CD14-positive monocyte (primary cell): ENCODE results near the gene S100A1. TPM values are rescaled to one million over a fixed set of nuclear protein-coding genes. Genes with fewer than 3 reads are reported as not detected.

Experiments used
- DNase-seq, 3 donors: peaks; one replicate each; pipeline ENCODE4 v3.0.0-alpha.2; 2011 to 2022
- H2AFZ ChIP-seq: 2 replicates; pipeline ENCODE4 v1.6.0; 2012; ENCODE audit warnings: mild to moderate bottlenecking, low read depth, low read length, inconsistent platforms; ENCODE audit not compliant: insufficient read depth, poor library complexity, severe bottlenecking
- H3K27ac ChIP-seq, 2 donors: 1 replicate in 1 of 2; 2 replicates in 1 of 2; pipeline ENCODE4 v1.5.1; 2012 to 2013; ENCODE audit warnings: low read length in 2 of 2, control low read depth in 1 of 2, inconsistent platforms in 1 of 2, low read depth in 1 of 2, mild to moderate bottlenecking in 1 of 2
- H3K27me3 ChIP-seq, 2 donors: one replicate each; pipeline versions ENCODE4 v1.6.0 to v1.6.1; 2011 to 2013; ENCODE audit warnings: low read length in 2 of 2; ENCODE audit not compliant: control insufficient read depth in 2 of 2, insufficient read depth in 2 of 2
- H3K36me3 ChIP-seq, 2 donors: replicated peaks in 1 of 2; 1 replicate in 1 of 2; 2 replicates in 1 of 2; pipeline versions ENCODE4 v1.5.1 to v1.6.1; 2012 to 2013; ENCODE audit warnings: low read length in 2 of 2, control low read depth in 1 of 2, inconsistent platforms in 1 of 2, mild to moderate bottlenecking in 1 of 2; ENCODE audit not compliant: insufficient read depth in 2 of 2, control insufficient read depth in 1 of 2
- H3K4me1 ChIP-seq, 2 donors: 1 replicate in 1 of 2; 2 replicates in 1 of 2; pipeline versions ENCODE4 v1.5.1 to v1.6.1; 2012 to 2013; ENCODE audit warnings: low read length in 2 of 2, control low read depth in 1 of 2, inconsistent platforms in 1 of 2, mild to moderate bottlenecking in 1 of 2, moderate library complexity in 1 of 2; ENCODE audit not compliant: insufficient read depth in 2 of 2, control insufficient read depth in 1 of 2
- H3K4me2 ChIP-seq: replicated peaks from 2 replicates; pipeline ENCODE3; 2012; ENCODE audit warnings: low read length, moderate library complexity, mild to moderate bottlenecking; ENCODE audit not compliant: poor library complexity, severe bottlenecking; ENCODE audit errors: extremely low read depth
- H3K4me3 ChIP-seq, 3 experiments: fragments of 200-600 bp in 1 of 3; sonication (generic) in 1 of 3; replicated peaks in 1 of 3; 1 replicate in 2 of 3; 2 replicates in 1 of 3; pipeline ENCODE4 v1.5.1; 2011 to 2013; ENCODE audit warnings: low read length in 3 of 3, mild to moderate bottlenecking in 3 of 3, control low read depth in 2 of 3, low read depth in 2 of 3, inconsistent platforms in 1 of 3, moderate library complexity in 1 of 3
- H3K79me2 ChIP-seq: 2 replicates; pipeline ENCODE4 v1.6.0; 2012; ENCODE audit warnings: mild to moderate bottlenecking, control low read depth, inconsistent platforms, low read length, moderate library complexity; ENCODE audit not compliant: insufficient read depth
- H3K9ac ChIP-seq: 2 replicates; pipeline ENCODE4 v1.6.0; 2017; ENCODE audit warnings: low read length, mild to moderate bottlenecking; ENCODE audit not compliant: insufficient read depth, poor library complexity, severe bottlenecking
- H3K9me3 ChIP-seq, 2 donors: replicated peaks in 1 of 2; 1 replicate in 1 of 2; 2 replicates in 1 of 2; pipeline versions ENCODE4 v1.5.1 to v1.6.1; 2012 to 2013; ENCODE audit warnings: low read length in 2 of 2, control low read depth in 1 of 2; ENCODE audit not compliant: control insufficient read depth in 1 of 2, insufficient read depth in 1 of 2
- H4K20me1 ChIP-seq: 2 replicates; pipeline ENCODE4 v1.6.0; 2012; ENCODE audit warnings: mild to moderate bottlenecking, low read length, control low read depth, moderate library complexity; ENCODE audit not compliant: insufficient read depth
- H3K27ac Mint-ChIP-seq, 7 donors: one replicate each; pipeline ENCODE4 v1.8.0; 2020; ENCODE audit warnings: mild to moderate bottlenecking in 7 of 7, mixed read lengths in 7 of 7, moderate library complexity in 6 of 7, inconsistent platforms in 2 of 7
- H3K27me3 Mint-ChIP-seq, 3 donors: one replicate each; pipeline ENCODE4 v1.8.0; 2021 to 2022; ENCODE audit warnings: low read depth in 3 of 3, mild to moderate bottlenecking in 3 of 3, mixed read lengths in 3 of 3, moderate library complexity in 3 of 3, inconsistent platforms in 1 of 3
- H3K36me3 Mint-ChIP-seq, 2 donors: one replicate each; pipeline ENCODE4 v1.8.0; 2020; ENCODE audit warnings: mixed read lengths in 2 of 2, inconsistent platforms in 1 of 2, mild to moderate bottlenecking in 1 of 2
- H3K4me1 Mint-ChIP-seq: one replicate; pipeline ENCODE4 v1.8.0; 2020; ENCODE audit warnings: mild to moderate bottlenecking, mixed read lengths
- H3K4me3 Mint-ChIP-seq, 2 donors: one replicate each; pipeline ENCODE4 v1.8.0; 2020; ENCODE audit warnings: mild to moderate bottlenecking in 2 of 2, mixed read lengths in 2 of 2, moderate library complexity in 1 of 2
- H3K9me3 Mint-ChIP-seq, 7 donors: one replicate each; pipeline ENCODE4 v1.8.0; 2020 to 2022; ENCODE audit warnings: mixed read lengths in 7 of 7, mild to moderate bottlenecking in 6 of 7, moderate library complexity in 6 of 7, inconsistent platforms in 2 of 7
- WGBS: methylation state at CpG from one replicate; pipeline ENCODE4 v1.1.5; 2013; ENCODE audit warnings: missing lambda C conversion rate; ENCODE audit not compliant: insufficient coverage; 5-methylcytosine and 5-hydroxymethylcytosine counted together
- intact Hi-C, 2 donors: fragments of 100-400 bp; cut with micrococcal nuclease; formaldehyde crosslinking; loops; one replicate each; pipeline versions ENCODE4 v1.15.0 to v1.15.1; 2023
- polyA plus RNA-seq, 3 donors: library from polyadenylated mRNA; depleted of rRNA in 1 of 3; unstranded in 2 of 3; stranded (reverse) in 1 of 3; fragments of 300-500 nt in 2 of 3; fragments of >200 nt in 1 of 3; fragmentation: Illumina TruSeq in 2 of 3; gene quantifications; 1 replicate in 2 of 3; 2 replicates in 1 of 3; pipeline ENCODE4 v1.2.3, GENCODE V29; 2012 to 2021
- TF ChIP-seq, protein P1 (sequence below): fragments of 200-600 bp; IDR thresholded peaks from one replicate; pipeline ENCODE4 v1.8.0; 2022; ENCODE audit warnings: antibody characterized with exemption, mild to moderate bottlenecking

Gene S100A1
- polyA plus RNA-seq, 3 donors = not detected

DNA sequence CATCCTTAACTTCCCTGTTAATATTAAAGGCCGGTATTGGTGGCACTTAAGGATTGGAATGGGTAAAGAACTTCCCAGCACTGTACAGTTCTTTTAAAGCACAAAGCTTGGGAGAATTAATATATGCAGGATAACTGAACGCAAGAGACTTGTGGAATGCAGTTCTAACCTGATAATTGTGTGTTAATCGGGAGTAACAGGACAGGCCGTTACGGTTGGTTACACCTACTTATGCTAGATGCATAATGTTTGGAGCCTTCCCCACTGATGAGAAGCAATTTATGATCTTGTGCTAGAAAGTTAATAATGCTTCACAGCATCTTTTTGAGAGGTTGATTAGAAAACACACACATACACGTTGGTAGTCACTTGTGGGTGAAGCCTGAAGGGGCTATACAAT lies 12.6 kb downstream of the S100A1 start:
- no peak overlapping the region for H3K27ac Mint-ChIP-seq
- H3K36me3 Mint-ChIP-seq = peaks cover 87 to 100% of the 10 kb centered on the region in 2 donors
- H3K9me3 Mint-ChIP-seq = no peaks in the 10 kb centered on the region
- Histone ChIP-seq H3K36me3 (peaks cover 97 to 100% of the 10 kb centered on the region in 2 donors), H3K9ac (no peak overlapping the region), H3K27ac (no peak overlapping the region), H3K27me3 (no peaks in the 10 kb centered on the region), H2AFZ (no peak overlapping the region), H3K4me3 (no peak overlapping the region), H3K9me3 (no peaks in the 10 kb centered on the region), H3K4me1 (peaks cover 6 to 14% of the 10 kb centered on the region in 2 donors), H4K20me1 (peaks cover 91% of the 10 kb centered on the region), H3K4me2 (no peak overlapping the region), H3K79me2 (peaks cover 99% of the 10 kb centered on the region)
- peaks cover 20% of the 10 kb centered on the region for H3K4me1 Mint-ChIP-seq
- peaks cover 0 to 2% (median 0%) of the 10 kb centered on the region in 3 donors for H3K27me3 Mint-ChIP-seq
- TF ChIP-seq, protein P1, sequence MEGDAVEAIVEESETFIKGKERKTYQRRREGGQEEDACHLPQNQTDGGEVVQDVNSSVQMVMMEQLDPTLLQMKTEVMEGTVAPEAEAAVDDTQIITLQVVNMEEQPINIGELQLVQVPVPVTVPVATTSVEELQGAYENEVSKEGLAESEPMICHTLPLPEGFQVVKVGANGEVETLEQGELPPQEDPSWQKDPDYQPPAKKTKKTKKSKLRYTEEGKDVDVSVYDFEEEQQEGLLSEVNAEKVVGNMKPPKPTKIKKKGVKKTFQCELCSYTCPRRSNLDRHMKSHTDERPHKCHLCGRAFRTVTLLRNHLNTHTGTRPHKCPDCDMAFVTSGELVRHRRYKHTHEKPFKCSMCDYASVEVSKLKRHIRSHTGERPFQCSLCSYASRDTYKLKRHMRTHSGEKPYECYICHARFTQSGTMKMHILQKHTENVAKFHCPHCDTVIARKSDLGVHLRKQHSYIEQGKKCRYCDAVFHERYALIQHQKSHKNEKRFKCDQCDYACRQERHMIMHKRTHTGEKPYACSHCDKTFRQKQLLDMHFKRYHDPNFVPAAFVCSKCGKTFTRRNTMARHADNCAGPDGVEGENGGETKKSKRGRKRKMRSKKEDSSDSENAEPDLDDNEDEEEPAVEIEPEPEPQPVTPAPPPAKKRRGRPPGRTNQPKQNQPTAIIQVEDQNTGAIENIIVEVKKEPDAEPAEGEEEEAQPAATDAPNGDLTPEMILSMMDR = no peak
- H3K4me3 Mint-ChIP-seq = no peak overlapping the region
- intact Hi-C loops = no loop called here
- WGBS = 80% methylated on average over 1 of the region's 6 CpGs
- DNase-seq = no peak

DNA sequence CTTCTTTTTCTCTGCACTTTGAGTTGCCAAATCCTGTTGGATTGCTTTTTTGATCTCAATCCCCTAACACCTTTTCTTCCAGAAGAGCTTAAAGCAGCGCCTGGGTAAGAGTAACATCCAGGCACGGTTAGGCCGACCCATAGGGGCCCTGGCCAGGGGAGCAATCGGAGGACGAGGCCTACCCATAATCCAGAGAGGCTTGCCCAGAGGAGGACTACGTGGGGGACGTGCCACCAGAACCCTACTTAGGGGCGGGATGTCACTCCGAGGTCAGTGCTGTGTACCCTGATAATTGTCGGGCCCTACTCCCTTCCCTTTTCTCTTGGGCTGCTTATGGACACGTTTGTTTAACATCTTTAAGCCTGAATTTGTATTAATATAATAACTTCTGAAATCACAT lies 13.9 kb downstream of the S100A1 start:
- Histone ChIP-seq H3K27me3 (no peaks in the 10 kb centered on the region), H3K4me2 (no peak overlapping the region), H3K36me3 (peaks cover 84 to 92% of the 10 kb centered on the region in 2 donors), H2AFZ (no peak overlapping the region), H3K4me1 (peaks cover 19 to 25% of the 10 kb centered on the region in 2 donors), H3K79me2 (peaks cover 87% of the 10 kb centered on the region), H3K9ac (no peak overlapping the region), H3K27ac (peak overlapping the region in 1 of 2 donors; percentile 32), H3K9me3 (no peaks in the 10 kb centered on the region), H3K4me3 (no peak overlapping the region), H4K20me1 (peaks cover 79% of the 10 kb centered on the region)
- Mint-ChIP-seq H3K27me3 (peaks cover 0 to 2% (median 0%) of the 10 kb centered on the region in 3 donors), H3K4me1 (peaks cover 33% of the 10 kb centered on the region), H3K36me3 (peaks cover 80 to 95% of the 10 kb centered on the region in 2 donors), H3K4me3 (no peak overlapping the region), H3K9me3 (no peaks in the 10 kb centered on the region), H3K27ac (peak overlapping the region in 1 of 7 donors; percentile 58)
- TF ChIP-seq, protein P1 = no peak
- DNase-seq = no peak
- intact Hi-C loops = no loop called here
- 100% methylated on average over 4 of the region's 11 CpGs for WGBS
